Effector CD4-positive, alpha-beta T cell (primary cell): ENCODE data around the gene RAB7A.

Experiments
- DNase-seq: peaks from one replicate; pipeline ENCODE4 v3.0.0-alpha.2; 2020
- total RNA-seq: gene quantifications from one replicate; lab custom pipeline; 2026; lab: John Stamatoyannopoulos, UW

Gene RAB7A
- total RNA-seq: 136 reads per million, percentile 88 among the genes with 10 or more reads in this experiment

- peak; percentile 98 for DNase-seq
These were observed at the start of gene RAB7A for GRCh38 chr3:128726023-128727016. RAB7A (plus strand) TSS chr3:128726183; CDS start chr3:128795368, 69,185 bp downstream.

GRCh38 chr3:128679338-128679737 lies 46.6 kb upstream of the RAB7A start:
- no peak for DNase-seq

GRCh38 chr3:128680603-128681368 lies 45.2 kb upstream of the RAB7A start:
- peak; percentile 97 for DNase-seq

GRCh38 chr3:128681369-128681829 lies 44.6 kb upstream of the RAB7A start:
- DNase-seq: no peak

GRCh38 chr3:128683957-128684356 lies 42.0 kb upstream of the RAB7A start:
- no peak for DNase-seq

GRCh38 chr3:128684986-128685726 lies 40.8 kb upstream of the RAB7A start:
- DNase-seq: no peak

- no peak for DNase-seq
These were observed 39.5 kb upstream of the RAB7A start for GRCh38 chr3:128686465-128686864.

- no peak for DNase-seq
These were observed 36.9 kb upstream of the RAB7A start for GRCh38 chr3:128689060-128689459.

- DNase-seq: no peak
These were observed 32.3 kb upstream of the RAB7A start for GRCh38 chr3:128693696-128694095.

GRCh38 chr3:128697341-128697740 lies 28.6 kb upstream of the RAB7A start:
- no peak for DNase-seq

- DNase-seq: no peak
These were observed 27.6 kb upstream of the RAB7A start for GRCh38 chr3:128698211-128699047.

- DNase-seq: no peak
These were observed 24.4 kb upstream of the RAB7A start for GRCh38 chr3:128701342-128702212.

GRCh38 chr3:128702391-128702790 lies 23.6 kb upstream of the RAB7A start:
- DNase-seq: no peak

GRCh38 chr3:128703561-128703960 lies 22.4 kb upstream of the RAB7A start:
- DNase-seq: no peak

GRCh38 chr3:128706086-128706615 lies 19.8 kb upstream of the RAB7A start:
- DNase-seq: no peak

- DNase-seq: no peak
These were observed 18.0 kb upstream of the RAB7A start for GRCh38 chr3:128707928-128708494.

- no peak for DNase-seq
These were observed 16.9 kb upstream of the RAB7A start for GRCh38 chr3:128709038-128709437.

GRCh38 chr3:128709506-128710210 lies 16.3 kb upstream of the RAB7A start:
- no peak for DNase-seq

- DNase-seq: no peak
These were observed 15.1 kb upstream of the RAB7A start for GRCh38 chr3:128710816-128711433.
